Activated naive CD4-positive, alpha-beta T cell treated with anti-CD3 and anti-CD28 coated beads, Interleukin-2, amount 50 U/mL, for 24 hours (primary cell): ENCODE measurements around the gene DHX38.
A peak's percentile ranks its signal among the peaks of the same experiment; 100 is the strongest.
"Not testable (repeated sequence)": the region's sequence is repeated elsewhere in the genome, so short reads cannot be mapped to it uniquely, and the experiment has no call there.

Source experiments
- H3K27ac Mint-ChIP-seq: one replicate; pipeline ENCODE4 v1.8.0; 2021; ENCODE audit warnings: mild to moderate bottlenecking, mixed read lengths
- H3K27me3 Mint-ChIP-seq: one replicate; pipeline ENCODE4 v1.8.0; 2021; ENCODE audit warnings: mixed read lengths
- H3K36me3 Mint-ChIP-seq: one replicate; pipeline ENCODE4 v1.8.0; 2021; ENCODE audit warnings: mixed read lengths
- H3K4me1 Mint-ChIP-seq: one replicate; pipeline ENCODE4 v1.8.0; 2021; ENCODE audit warnings: mixed read lengths
- H3K4me3 Mint-ChIP-seq: one replicate; pipeline ENCODE4 v1.8.0; 2021; ENCODE audit warnings: mild to moderate bottlenecking, mixed read lengths
- H3K9me3 Mint-ChIP-seq: one replicate; pipeline ENCODE4 v1.8.0; 2021; ENCODE audit warnings: mixed read lengths

The DHX38 gene

DNA sequence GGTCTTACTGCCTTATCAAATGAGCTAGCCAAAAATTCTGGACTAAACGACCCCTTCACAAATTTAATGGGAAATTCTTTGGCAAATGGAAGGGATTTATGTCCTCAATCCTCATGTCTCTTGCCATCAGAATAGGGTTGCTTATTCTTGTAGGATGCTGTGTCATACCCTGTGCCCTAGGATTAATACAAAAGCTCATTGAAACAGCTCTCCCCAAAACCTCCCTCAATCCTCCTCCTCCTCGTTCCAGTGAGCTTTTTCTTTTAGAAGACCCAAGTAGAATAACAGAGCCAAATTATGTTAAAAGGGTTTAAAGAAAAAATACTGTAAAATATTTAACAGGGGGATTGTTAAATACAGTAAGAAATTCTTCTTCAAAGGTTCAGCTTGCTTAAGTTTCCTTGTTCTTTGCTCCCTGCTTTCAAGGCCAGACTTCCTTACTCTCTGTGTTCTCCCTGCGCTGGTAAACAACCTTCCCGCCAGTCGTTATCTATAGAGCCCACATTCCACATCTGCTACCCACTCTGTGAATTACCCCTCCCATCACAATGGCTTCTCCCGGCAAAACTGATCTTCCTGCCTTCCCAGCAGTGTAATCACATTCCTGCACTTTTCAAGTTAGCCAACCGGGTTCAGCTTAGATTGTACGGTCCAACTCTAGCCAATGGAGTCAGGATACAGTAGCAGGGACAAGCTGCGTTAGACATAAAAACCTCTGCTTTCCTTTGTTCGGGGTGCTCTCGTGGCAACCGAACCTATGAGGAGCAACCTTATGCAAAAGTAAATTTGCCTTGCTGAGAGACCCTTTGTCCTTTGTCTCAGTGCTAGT, 20.9 kb upstream of the DHX38 start:
- Mint-ChIP-seq H3K4me1 (no peaks in the 10 kb centered on the region), H3K4me3 (no peak overlapping the region), H3K9me3 (no peaks in the 10 kb centered on the region), H3K27me3 (no peaks in the 10 kb centered on the region), H3K36me3 (peaks cover 1% of the 10 kb centered on the region), H3K27ac (no peak overlapping the region)

DNA sequence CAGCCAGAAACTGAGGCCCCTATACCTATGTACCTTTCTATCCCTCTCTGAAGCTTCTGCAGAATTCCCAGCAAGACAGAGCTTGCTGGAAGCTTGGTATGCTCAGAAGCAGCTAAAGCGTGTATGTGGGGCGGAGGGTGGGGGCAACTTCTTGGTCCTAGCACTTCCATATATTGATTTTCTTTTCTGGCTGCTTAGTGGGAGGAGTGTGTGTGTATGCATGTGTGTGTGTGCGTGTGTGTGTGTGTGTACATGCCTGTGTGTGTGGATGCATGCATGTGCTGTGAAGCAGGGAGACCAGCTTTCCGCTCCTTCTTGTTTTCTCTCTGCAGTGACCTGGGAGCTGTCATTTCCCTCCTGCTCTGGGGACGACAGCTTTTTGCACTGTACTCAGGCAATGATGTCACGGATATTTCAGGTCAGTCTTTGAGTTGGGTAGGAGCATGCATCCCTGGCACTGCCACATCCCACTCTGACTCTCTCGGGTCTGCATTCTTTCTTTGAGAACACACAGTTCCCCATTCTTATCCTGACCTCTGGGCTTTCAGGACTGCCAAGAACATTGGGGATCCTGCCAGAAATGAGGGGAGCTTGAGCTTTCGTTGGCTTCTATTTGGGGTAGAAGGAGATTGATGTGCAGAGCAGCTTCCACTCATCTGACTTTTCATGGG, 20.0 kb upstream of the DHX38 start:
- no peak overlapping the region for H3K4me3 Mint-ChIP-seq
- no peaks in the 10 kb centered on the region for H3K27me3 Mint-ChIP-seq
- H3K9me3 Mint-ChIP-seq: no peaks in the 10 kb centered on the region
- no peak overlapping the region for H3K27ac Mint-ChIP-seq
- no peaks in the 10 kb centered on the region for H3K4me1 Mint-ChIP-seq
- peaks cover 3% of the 10 kb centered on the region for H3K36me3 Mint-ChIP-seq

DNA sequence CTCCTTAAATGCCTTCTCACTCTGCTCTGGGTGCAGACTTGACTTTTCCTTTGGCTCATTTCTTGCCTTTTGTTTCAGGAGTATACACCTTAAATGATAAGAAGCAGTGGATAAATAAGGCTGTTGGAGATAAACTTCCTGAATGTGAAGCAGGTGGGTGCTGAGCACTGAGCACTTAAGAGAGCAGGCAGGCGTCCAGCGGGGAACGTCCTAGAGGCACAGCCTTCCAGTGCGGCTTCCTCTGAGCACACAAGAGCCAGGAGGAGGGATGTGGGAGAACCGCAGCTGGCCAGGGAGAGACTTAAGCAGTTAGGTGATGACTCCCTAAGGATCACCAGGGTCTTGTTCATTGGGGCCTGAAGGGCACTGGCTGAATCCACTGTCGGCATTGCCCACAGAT, 18.6 kb upstream of the DHX38 start:
- H3K27ac Mint-ChIP-seq, H3K27me3 Mint-ChIP-seq: not testable (repeated sequence)

DNA sequence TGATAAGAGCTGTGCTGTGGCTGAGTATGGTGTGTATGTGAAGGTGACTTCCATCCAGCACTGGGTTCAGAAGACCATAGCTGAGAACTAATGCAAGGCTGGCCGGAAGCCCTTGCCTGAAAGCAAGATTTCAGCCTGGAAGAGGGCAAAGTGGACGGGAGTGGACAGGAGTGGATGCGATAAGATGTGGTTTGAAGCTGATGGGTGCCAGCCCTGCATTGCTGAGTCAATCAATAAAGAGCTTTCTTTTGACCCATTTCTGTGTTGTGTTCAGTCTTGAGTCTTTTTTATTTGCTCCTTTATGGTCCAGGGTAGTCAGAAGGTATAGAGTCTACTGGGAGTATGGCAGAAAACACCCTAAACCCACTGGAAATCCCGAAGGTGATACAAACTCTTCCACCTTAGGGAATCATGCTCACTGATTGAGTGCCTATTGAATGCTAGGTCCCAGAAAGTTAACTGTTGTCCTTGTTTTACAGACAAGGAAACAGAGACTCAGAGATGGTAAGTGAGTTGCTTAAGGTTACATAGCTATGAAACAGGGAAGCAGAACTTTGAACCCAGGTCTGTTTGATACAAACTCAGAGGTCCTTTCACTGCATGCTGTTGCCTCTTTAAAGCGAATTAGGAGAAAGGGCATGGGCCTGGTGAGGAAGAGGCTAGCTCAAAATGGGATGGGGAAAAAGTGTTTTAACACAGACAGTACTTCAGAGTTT, 16.5 kb upstream of the DHX38 start:
- H3K9me3 Mint-ChIP-seq, H3K4me1 Mint-ChIP-seq, H3K4me3 Mint-ChIP-seq, H3K36me3 Mint-ChIP-seq, H3K27ac Mint-ChIP-seq, H3K27me3 Mint-ChIP-seq: not testable (repeated sequence)

More for the DNA sequence above, 18.6 kb upstream of the DHX38 start:
- H3K4me3 Mint-ChIP-seq, H3K4me1 Mint-ChIP-seq, H3K36me3 Mint-ChIP-seq, H3K9me3 Mint-ChIP-seq: not testable (repeated sequence)

DNA sequence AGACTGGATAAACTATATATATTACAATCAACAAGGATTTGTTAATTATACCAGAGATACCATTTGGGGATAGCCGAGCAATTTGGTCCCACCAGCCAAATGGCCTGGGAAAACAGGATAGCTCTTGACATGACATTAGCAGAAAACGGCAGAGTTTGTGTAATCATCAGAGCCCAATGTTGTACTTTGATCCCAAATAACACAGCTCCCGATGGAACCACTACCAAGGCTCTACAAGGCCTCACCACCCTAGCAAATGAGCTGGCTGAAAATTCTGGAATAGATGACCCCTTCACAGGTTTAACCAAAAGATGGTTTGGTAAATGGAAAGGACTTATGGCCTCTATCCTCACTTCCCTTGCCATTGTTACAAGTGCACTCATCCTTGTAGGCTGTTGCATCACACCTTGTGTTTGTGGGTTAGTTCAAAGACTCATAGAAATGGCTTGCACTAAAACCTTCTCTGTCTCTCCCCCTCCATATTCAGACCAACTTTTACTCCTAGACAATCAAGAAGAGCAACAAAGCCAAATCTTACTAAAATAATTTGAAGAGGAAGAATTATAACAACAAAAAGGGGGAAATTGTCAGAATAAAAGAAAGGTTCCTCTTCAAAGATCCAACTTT, 9.8 kb upstream of the DHX38 start:
- Mint-ChIP-seq H3K27ac (no peak overlapping the region), H3K4me1 (peaks cover 2% of the 10 kb centered on the region), H3K36me3 (peaks cover 25% of the 10 kb centered on the region), H3K4me3 (no peak overlapping the region), H3K27me3 (no peaks in the 10 kb centered on the region), H3K9me3 (no peaks in the 10 kb centered on the region)

DNA sequence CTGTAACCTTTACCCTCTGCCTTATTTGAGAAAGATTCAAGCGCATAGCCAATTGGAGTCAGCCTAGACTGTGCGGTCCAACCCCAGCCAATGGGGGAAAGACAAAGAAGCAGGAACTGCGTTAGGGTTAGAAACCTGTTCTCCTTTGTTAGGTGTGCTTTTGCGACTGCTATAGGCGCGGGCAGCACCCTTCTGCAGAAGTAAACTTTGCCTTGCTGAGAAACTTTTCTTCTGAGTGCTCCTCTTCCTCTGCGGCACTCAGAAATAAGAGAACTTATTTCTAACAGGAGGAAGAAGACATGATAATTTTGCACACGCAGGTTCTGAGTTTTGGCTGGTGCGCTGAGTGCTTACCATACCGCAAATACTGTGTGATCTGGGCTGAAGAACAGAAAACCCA, 9.2 kb upstream of the DHX38 start:
- no peak overlapping the region for H3K27ac Mint-ChIP-seq
- peaks cover 5% of the 10 kb centered on the region for H3K4me1 Mint-ChIP-seq
- H3K27me3 Mint-ChIP-seq: no peaks in the 10 kb centered on the region
- no peak overlapping the region for H3K4me3 Mint-ChIP-seq
- no peaks in the 10 kb centered on the region for H3K9me3 Mint-ChIP-seq
- H3K36me3 Mint-ChIP-seq: peaks cover 29% of the 10 kb centered on the region

DNA sequence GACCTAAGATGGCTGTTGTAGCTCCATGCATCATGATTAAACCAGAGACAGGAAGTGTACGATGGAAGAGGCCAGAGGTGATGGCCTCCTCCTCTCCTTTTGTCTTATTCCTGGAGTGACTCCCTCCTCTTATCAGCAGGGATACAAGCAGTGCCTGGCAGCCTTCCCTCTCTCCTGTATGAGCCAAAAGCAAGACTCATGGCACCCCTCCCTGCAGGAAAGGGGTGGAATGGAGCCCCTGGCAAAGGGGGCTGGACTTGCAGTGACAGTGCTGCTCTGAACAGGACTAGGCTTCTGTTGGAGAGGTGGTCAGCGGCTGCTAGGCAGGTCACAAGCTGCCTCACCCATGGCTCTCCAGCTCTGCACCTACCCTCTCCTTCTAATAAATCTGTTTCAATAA, 8.6 kb upstream of the DHX38 start:
- H3K27me3 Mint-ChIP-seq: no peaks in the 10 kb centered on the region
- H3K27ac Mint-ChIP-seq: no peak overlapping the region
- H3K4me3 Mint-ChIP-seq: no peak overlapping the region
- no peaks in the 10 kb centered on the region for H3K9me3 Mint-ChIP-seq
- peaks cover 29% of the 10 kb centered on the region for H3K36me3 Mint-ChIP-seq
- peaks cover 5% of the 10 kb centered on the region for H3K4me1 Mint-ChIP-seq

DNA sequence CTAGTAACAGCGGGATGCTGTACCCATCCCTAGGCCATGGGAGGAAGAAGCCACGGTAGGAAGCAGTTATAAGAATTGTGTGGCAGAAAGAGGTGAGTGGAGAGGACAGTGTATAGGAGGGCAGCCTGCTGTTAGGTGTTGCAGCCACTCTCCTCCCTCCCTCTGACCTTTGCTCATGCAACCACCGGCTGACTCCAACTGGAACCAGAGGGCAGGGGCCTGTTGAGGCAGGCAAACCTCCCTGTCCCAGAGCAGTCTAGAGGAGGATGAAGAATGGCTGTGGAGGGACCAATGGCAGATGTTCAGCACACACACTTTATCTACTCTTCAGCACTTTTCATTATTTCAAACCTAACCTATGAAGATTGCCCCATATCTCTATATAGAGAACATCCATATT, 2.4 kb upstream of the DHX38 start:
- Mint-ChIP-seq H3K27ac (peak overlapping the region; percentile 51), H3K36me3 (peaks cover 17% of the 10 kb centered on the region), H3K4me3 (peak overlapping the region; percentile 99), H3K27me3 (no peaks in the 10 kb centered on the region), H3K4me1 (peaks cover 48% of the 10 kb centered on the region), H3K9me3 (no peaks in the 10 kb centered on the region)

DNA sequence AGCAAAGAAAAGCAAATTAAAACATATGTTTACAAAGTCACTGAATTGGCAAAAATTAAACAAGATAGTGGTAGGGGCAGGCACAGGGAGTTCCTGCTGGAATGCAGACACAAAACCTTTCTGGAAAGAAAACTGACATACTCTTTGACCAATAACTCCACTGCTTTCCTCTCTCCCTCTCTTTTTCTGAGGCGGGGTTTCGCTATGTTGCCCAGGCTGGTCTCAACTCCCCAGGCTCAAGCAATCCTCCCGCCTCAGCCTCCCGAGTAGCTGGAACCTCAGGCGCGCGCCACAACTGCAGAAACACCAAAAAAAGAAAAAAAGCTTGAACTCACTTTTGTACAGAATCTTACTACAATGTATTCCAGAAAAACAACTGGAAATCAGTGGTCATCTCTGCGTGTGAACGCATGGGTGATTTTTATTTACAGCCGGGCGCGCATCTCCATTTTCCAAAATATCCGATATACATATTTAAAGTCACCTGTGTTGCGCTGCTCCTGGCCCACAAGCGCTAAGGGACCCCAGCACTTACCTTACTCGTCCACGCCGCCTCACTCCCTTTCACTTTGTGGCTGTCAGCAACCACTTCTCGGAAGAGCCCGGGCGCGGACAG, 707 bp upstream of the DHX38 start:
- H3K27me3 Mint-ChIP-seq: no peaks in the 10 kb centered on the region
- H3K27ac Mint-ChIP-seq: peak overlapping the region; percentile 96
- peak overlapping the region; percentile 99 for H3K4me3 Mint-ChIP-seq
- H3K9me3 Mint-ChIP-seq: no peaks in the 10 kb centered on the region
- H3K4me1 Mint-ChIP-seq: peaks cover 58% of the 10 kb centered on the region
- peaks cover 24% of the 10 kb centered on the region for H3K36me3 Mint-ChIP-seq

DNA sequence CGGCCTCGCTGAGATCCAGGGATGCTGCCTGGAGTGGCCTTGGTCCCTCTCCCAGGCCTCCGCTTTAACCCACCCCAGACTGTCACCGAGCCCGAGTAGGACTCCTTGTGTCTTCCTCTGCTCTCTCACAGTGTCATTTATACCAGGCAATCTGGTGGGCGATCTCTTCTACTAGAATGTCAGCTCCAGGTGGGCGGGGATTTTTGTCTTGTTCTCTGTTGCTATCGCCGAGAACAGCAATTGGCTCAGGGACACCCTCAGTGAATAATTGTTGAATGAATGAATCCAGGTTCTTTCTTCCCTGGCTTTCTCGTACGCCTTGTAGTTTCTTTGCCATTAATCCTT, 591 bp downstream of the DHX38 start:
- Mint-ChIP-seq H3K27me3 (no peaks in the 10 kb centered on the region), H3K9me3 (no peaks in the 10 kb centered on the region), H3K4me3 (peak overlapping the region; percentile 99), H3K4me1 (peaks cover 53% of the 10 kb centered on the region), H3K36me3 (peaks cover 19% of the 10 kb centered on the region), H3K27ac (peak overlapping the region; percentile 96)

DNA sequence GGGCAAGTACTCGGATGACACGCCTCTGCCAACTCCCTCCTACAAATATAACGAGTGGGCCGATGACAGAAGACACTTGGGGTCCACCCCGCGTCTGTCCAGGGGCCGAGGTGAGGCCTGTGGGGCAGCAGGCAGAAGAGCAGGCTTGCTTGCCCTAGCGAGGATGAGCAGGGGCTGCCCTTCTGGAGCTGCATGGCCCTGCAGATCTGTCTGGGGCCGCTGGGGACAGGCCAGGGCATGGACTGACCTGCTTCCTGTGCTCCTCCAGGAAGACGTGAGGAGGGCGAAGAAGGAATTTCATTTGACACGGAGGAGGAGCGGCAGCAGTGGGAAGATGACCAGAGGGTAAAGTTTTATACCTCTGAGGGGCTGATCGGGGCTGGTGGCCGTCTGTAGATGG, 5.3 kb downstream of the DHX38 start:
- Mint-ChIP-seq H3K27me3 (no peaks in the 10 kb centered on the region), H3K4me3 (no peak overlapping the region), H3K36me3 (peaks cover 28% of the 10 kb centered on the region), H3K9me3 (no peaks in the 10 kb centered on the region), H3K4me1 (peaks cover 26% of the 10 kb centered on the region), H3K27ac (no peak overlapping the region)

DNA sequence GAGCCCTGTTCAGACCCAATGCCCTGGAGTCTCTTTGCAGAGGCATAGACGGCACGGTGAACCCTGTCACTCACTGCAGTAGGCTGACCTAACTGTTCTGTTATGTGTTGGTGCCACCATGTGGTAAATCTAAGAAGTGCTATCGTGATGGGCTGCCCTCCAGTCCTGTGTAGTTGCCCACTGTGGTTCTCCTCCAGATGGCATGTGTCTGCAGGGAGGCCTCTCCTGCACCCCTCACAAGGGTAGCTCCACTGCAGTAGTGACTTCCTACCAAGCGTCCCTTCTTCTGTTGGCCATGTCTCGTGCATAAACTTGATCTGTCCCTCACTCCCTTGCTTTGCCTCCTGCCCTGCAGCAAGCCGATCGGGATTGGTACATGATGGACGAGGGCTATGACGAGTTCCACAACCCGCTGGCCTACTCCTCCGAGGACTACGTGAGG, 5.8 kb downstream of the DHX38 start:
- Mint-ChIP-seq H3K27me3 (no peaks in the 10 kb centered on the region), H3K9me3 (no peaks in the 10 kb centered on the region), H3K36me3 (peaks cover 28% of the 10 kb centered on the region), H3K27ac (no peak overlapping the region), H3K4me1 (peaks cover 26% of the 10 kb centered on the region), H3K4me3 (no peak overlapping the region)

DNA sequence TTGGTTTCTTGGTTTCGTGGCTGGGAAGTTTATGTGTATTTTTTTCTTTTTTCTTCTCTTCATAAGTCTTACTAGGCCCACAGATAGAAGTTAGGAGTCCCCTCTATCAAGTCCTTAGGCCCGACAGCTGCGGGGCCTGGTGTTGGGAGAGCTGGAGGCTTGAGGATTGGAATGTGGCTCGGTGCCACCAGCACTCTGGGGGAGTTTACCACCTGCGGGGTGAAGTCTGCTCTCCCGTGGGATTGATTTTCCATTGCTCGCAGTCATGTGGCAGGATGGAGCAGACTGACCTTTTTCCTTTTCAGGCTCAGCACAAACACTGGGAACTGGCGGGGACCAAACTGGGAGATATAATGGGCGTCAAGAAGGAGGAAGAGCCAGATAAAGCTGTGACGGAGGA, 7.5 kb downstream of the DHX38 start:
- Mint-ChIP-seq H3K9me3 (no peaks in the 10 kb centered on the region), H3K27ac (no peak overlapping the region), H3K36me3 (peaks cover 27% of the 10 kb centered on the region), H3K4me3 (no peak overlapping the region), H3K4me1 (peaks cover 10% of the 10 kb centered on the region), H3K27me3 (no peaks in the 10 kb centered on the region)

DNA sequence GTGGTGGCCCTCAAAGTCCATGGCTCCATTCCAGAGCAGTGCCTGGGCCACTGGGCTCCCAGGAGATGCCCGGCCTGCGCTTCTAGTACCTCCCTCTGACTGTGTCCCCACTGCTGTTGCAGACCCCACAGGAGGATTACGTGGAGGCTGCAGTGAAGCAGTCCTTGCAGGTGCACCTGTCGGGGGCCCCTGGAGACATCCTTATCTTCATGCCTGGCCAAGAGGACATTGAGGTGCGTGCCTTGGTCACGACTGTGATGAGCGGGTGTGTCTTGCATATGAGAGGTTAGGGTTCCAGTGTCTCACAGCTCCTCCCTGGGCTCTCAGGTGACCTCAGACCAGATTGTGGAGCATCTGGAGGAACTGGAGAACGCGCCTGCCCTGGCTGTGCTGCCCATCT, 11.3 kb downstream of the DHX38 start:
- Mint-ChIP-seq H3K4me3 (no peak overlapping the region), H3K27ac (no peak overlapping the region), H3K4me1 (no peaks in the 10 kb centered on the region), H3K27me3 (no peaks in the 10 kb centered on the region), H3K36me3 (peaks cover 26% of the 10 kb centered on the region), H3K9me3 (no peaks in the 10 kb centered on the region)

DNA sequence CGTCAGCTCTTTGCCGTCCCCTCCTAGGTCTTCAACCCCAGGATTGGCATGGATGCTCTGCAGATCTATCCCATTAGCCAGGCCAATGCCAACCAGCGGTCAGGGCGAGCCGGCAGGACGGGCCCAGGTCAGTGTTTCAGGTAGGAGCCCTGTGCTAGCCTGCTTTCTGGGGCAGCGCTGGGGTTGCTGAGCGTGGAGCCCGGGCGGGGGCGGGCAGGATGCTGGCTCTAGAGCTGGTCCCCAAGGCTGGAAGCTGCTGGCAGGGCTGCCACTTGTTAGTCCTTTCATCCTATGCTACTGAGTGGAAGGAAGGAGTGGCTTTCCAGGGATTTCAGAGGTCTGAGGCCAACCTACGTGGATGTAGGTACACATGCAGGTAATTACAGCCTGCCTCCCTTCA, 12.3 kb downstream of the DHX38 start:
- Mint-ChIP-seq H3K4me1 (no peaks in the 10 kb centered on the region), H3K4me3 (no peak overlapping the region), H3K36me3 (peaks cover 29% of the 10 kb centered on the region), H3K27me3 (no peaks in the 10 kb centered on the region), H3K9me3 (no peaks in the 10 kb centered on the region), H3K27ac (no peak overlapping the region)
